GM21367 (cell line): ENCODE data around the gene AUP1.
A peak's percentile ranks its signal among the peaks of the same experiment; 100 is the strongest.

Source experiments
- ATAC-seq: cut with Tn5 transposase; IDR thresholded peaks from one replicate; pipeline ENCODE4 v1.9.1; 2021; ENCODE audit not compliant: unreplicated experiment

The AUP1 gene

DNA sequence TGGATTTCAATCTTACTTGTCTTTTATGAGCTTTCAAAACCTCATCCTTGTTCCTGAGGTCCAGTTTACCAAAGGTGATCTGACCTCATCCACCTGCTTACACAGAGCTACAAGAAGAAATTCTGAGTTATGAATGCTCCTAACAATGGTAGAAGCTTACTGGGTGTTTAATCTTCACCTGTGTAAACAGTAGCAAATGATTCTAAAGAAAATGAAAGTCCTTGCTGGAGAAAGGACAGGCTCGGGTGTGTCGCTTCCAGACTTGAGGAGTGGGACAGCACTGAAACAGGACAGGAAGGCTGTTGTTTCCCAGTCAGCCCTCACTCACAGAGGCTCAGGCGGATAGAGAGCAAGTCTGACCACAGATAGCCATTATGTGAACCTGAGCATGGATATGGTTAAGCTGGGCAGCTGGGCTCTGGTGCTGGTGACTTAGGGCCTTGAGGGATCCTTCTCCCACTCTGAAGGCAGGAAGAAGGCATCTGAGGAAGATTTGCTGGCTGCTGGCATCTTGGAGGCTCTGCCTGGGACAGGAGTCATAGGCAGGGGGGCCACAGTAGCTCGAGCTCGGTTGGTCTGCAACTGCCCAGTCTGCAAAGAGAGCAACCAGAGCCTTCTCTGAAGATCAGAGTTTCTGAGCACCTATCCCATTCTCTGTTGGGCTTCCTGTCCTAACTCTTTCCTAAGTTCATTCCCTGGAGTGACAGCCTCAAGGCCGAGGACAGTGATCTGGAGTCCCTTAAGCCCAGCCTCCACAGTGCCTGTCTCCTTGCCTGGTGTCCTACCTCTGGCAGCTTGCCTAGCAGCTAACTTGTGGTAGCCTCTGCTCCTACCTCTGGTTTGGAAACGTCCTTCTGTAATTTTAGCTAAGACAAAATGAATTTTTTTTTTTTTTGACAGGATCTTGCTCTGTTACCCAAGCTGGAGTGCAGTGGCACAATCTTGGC, 29.1 kb upstream of the AUP1 start:
- no peak for ATAC-seq

DNA sequence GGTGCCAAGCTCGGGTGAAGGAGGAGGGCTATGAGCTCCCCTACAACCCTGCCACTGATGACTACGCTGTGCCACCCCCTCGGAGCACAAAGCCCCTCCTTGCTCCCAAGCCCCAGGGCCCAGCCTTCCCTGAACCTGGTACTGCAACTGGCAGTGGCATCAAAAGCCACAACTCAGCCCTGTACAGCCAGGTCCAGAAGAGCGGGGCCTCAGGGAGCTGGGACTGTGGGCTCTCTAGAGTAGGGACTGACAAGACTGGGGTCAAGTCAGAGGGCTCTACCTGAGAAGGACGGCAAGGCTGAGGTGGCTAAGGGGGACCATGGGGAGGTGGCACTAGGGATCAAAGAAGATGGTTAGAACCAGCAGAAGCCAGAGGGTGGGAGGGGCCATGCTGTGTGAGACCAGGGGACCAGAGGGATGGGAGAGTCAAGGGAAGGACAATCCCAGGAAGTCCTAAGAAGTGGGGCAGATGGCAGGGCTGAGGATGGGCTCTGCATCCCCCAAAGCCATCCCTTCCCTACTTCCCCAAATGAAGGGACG, 27.4 kb upstream of the AUP1 start:
- no peak for ATAC-seq

DNA sequence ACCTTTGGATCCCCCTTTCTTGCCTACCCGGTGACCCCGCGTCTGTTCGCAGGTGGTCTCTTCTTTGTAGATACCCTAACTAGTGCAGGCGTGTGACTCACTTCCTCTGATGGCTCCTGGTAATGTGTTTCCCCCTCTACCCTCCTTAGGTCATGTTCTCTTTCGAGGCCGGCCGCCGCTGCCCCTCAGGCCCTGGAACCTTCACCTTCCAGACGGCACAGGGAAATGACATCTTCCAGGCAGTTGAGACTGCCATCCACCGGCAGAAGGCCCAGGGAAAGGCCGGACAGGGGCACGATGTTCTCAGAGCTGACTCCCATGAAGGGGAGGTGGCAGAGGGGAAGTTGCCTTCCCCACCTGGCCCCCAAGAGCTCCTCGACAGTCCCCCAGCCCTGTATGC, 26.7 kb upstream of the AUP1 start:
- ATAC-seq = no peak

DNA sequence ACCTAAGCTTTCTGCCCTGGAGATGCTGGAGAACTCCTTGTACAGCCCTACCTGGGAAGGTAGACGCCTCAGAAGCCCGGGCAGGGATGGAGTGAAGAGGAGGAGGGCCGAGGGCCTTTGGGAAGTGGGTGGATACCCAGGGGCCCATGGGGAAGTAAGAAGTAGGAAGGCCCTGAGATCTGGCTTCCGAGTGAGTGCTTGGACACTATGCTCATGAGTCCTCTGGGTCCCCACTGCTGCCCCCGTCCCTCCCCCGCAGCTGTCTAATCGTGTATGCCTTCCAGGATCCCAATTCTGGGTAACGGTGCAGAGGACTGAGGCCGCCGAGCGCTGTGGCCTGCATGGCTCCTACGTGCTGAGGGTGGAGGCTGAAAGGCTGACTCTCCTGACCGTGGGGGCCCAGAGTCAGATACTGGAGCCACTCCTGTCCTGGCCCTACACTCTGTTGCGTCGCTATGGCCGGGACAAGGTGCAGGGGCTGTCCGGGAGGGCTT, 26.2 kb upstream of the AUP1 start:
- ATAC-seq = no peak

DNA sequence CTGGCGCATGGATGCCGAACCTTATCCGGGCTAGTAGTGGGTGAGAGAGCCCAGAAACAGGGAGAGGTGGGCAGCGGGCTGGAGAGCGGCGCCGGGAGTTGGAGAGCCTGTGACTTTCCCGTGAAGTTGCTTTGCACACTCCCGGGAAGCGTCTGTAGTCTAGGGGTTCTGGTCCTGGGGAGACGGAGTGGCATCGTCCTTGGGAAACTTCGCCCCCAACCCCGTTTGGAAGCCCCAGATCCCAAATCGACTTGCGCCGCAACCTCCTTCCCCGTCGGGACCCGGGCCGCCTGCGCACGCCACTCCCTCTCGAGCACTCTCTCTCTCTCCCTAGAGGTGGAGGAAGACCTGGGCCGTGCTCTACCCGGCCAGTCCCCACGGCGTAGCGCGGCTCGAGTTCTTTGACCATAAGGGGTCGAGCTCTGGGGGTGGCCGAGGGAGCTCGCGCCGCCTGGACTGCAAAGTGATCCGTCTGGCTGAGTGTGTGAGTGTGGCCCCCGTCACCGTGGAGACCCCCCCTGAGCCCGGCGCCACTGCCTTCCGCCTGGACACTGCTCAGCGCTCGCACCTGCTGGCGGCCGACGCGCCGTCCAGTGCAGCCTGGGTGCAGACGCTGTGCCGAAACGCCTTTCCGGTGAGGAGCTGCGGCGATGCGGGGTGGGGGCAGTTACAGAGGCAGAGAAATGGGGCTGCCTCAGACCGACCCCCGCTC, 25.5 kb upstream of the AUP1 start:
- peak; percentile 31 for ATAC-seq

DNA sequence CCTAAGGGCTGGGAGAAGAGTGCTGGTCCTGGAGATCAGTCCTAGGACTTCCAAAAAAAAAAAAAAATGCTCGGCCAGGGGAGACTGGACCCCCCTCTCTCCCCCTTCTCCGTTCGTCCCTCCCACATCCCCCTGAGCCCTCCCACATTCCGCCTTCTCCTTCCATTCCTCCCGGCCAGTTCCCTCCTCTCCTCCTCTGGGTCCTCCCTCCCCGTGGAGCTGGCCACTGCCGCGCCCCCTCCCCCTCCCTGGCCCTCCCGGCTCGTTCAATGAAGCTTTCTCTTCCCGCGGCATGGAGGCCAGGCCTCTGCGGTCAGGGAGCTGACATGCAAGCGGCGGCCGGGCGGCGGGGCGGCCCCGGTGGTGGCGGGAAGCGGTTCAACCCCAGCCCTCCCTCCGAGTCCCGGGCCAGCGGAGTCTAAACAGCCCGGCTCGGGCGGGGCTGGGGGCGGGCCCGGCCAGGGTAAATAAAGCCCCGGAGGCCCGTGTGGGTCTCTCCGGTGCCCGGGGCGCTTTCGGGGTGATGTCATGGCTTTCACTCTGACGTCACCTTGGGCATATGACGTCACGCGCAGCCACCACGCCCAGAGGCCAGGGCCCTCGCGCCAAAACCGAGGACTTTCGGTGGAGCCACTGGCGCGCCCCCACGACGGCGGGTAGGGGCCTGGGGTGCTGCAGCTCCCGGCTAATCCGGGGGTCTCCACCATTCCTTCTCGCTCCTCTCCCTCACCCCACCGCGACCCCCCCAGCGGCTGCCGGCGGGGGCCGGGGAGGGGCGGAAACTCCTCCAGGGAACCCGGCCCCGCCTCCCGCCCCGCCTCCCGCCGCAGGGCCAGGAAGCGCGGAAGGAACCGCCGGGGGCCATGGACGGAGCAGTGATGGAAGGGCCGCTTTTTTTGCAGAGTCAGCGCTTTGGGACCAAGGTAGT, 24.6 kb upstream of the AUP1 start, which contains the start of the genes DOK1 and LOXL3:
DOK1 (plus strand) TSS at position 829 of the 928 bp plus-strand sequence; CDS start at position 864, 35 bp downstream.
LOXL3 (minus strand) TSS at position 51 of the 928 bp plus-strand sequence. CDS start 1,308 bp downstream, outside the sequence.
- peak; percentile 50 for ATAC-seq

DNA sequence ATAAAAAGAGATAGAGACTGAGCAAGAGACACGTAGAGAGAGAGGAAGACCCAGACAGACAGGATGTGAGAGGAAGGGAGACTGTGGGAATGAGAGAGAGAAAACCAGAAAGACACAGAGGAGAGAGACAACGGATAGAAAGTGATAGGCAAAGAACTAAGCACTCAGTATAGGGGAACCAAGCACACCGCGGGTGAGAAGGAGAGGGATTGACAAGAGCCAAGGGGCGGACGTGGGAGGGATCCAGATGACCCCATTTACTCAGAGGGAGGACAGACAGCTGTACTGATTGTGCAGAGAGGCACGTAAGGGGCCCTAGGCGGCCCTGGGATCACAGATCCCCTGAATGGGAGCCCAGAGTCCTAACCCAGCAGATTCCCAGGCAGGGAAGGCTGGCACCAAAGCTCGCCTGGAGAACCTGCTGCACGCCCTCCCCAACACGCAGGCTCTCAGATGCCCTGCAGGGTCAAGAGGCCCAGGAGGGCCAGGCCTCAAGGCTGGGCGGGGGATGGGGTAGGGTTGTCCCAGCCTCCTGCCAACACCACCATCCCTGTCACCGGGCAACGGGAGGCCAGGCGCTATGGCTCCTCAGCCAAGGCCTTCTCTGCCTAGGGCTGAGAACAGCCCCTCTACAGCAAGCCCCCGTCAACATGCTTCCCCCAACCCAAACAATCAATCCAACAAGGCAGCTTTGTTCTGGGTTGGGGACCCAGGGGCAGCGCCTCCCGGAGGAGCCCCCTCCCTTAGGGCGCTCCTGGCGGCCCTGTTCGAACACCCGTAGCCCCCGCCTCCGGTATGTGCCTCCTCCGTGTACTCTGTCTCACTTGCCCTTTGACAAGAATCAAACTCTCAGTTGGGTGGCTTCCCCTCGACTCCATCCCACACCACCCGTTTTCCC, 23.7 kb upstream of the AUP1 start:
- ATAC-seq = no peak

DNA sequence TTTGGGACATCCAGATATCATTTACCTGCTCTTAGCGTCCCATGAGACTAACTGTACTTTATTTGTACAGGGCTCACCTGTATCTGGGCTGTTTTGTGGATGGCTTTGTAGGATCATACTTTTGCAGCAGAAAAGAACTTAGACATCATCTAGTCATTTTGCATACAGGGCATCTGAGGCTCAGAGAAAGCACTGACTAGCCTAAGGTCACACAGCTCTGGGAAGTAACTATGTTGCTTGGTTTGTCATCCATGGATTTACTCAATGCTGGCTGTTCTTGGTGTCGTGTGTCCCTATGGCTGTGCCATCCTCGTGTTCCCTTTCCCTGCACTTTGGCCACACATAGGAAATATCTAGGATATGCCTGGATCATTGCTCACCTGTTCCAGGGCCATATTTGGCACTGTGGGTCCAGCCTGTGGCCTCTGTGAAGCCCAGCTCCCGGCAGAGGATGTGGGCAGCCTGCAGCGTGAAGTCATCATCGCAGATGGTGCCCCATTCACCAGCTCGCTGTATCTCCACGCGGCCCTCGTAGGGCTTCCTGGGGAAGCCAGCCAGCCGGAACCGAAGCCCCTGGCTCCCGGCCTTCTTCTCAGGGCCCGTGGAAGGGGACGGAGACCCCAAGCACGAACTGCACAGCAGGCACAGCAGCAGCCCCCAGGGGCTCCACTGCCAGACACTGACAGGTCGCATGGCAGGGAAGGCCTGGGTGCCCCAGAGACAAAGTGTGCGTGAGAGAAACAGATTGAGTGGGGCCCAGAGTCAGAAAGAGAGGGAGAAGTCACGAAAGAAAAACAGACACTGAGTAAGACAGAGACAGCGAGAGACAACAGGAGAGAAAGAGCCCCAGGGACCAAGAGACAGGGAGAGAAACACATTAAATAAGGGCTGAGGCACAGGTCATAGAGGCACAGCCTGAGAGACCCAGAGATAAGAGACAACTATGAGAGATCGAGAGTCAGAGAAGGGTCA, 22.7 kb upstream of the AUP1 start:
- no peak for ATAC-seq

DNA sequence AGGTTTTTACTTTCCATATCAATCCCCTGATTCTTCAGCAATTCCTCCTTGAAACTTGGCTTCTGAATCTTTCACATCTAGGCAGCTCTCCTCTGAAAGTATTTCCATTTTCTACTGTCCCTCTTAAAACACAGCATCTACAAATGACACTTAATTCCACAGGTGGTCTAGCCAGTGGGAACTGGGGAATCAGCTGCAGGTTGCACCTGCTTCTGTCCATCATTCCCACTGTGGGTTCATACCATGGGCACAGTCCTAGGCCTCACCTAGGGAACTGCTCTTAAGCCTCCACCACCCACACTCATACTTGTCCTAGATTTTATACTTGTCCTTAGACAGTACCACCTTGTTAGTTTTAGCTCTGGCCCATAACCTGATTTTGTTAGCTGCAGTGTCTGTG, 22.0 kb upstream of the AUP1 start:
- no peak for ATAC-seq

DNA sequence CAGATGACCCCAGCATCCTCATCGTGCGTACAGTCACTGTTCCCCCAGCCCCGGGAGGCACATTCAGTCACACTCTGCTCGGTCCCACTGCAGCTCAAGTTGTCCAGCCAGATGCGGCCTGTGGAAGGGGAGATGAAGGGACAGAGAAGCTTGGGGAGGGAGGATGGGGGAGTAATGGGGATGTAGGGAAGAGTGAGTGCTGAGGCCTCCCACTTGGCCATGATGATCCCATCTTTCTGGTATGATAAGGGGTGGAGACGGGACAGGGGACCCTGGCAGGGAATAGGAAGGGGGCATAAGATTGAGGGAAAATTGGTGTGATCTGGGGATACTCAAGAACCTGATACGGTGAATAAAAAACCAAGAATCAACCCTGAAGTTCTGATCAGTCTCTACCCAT, 20.7 kb upstream of the AUP1 start:
- no peak for ATAC-seq

DNA sequence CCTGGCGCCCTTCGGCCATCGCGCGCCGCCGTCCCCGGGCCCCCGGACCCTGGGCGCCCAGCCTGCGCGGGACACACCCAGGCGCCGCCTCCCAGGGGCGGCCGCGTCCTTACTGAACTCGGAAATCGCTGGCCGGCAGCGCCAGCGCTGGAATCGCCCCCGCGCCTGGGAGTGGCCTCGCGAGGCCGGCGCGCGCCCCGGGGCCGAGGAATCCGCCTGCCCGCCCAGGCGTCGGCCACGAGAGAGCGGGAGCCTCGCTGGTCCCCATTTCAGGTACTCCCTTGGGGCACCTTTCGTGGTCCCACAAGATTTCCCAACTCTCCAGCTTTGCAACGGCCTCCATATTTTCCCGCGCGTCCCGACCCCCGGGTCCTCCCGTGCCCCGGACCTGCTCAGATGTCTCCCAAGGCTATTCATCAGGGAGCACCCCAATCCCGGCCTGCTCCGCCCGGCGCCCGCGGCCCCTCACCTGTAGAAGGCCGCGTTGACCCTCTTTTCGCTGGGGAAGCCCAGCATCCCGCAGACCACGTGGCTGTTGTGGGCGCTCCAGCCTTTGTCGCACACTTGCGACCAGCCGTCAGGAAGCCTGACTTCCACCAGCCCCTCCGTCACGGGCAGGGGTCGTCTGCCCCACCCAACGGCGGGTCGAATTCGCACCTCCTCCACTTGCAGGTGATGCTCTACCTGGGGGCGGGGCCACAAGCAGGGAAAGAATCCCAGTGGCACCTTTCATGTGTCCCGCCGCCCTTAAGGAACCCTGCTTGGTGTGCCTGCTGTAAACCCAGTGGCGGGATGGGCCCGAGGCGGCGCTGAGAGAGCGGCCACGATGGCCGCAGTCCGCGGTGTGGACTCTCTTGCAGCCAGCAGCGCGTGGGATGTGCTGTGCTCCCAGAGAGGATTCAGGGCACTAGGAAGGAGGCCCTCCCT, 19.7 kb upstream of the AUP1 start:
- peak; percentile 33 for ATAC-seq

DNA sequence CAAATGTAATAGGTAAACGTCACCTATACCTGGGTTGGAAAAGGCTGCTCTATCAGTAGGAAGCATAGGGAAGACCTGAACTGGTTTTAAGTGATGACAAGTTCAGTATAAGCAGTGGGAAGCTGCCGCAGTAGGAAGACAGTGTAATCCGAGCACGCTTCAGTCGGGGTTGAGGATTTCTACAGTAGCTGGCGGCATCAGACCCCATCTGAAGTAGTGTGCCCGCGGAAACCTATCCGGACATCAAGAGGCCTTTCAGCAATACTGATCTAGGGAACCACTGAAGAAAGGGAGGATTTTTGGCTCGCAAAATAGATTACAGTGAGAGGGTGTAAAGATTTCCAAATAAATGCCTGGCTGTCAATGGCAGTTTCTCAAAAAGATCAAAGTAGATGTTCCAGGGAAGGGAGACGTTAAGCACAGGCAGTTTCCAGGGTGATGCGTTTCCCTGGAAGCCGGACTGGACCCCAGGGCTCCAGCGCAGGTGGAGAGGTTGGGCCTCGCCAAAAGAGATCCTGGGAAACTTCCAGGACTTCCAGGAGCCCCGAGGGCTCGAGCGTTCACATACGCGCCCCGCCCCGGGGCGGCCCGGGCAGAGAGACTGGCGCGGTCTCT, 18.9 kb upstream of the AUP1 start:
- ATAC-seq = no peak

DNA sequence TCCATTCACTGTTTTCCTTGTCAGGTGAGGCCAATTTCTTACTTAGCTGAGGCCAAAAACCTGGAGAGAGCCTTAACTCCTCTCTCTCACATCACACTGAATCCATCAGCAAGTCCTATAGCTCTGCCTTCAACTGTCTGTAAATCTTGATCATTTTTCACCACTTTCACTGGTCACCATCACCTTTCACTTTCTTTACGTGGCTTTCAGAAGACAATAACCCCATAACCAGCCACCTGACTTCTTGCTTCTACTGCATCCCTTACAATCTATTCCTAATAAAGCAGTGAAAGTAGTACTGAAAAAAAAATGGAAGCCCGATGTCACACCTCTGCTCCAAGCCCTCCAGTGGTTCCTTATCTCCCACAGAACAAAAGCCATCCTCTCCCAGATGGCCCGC, 16.5 kb upstream of the AUP1 start:
- no peak for ATAC-seq

DNA sequence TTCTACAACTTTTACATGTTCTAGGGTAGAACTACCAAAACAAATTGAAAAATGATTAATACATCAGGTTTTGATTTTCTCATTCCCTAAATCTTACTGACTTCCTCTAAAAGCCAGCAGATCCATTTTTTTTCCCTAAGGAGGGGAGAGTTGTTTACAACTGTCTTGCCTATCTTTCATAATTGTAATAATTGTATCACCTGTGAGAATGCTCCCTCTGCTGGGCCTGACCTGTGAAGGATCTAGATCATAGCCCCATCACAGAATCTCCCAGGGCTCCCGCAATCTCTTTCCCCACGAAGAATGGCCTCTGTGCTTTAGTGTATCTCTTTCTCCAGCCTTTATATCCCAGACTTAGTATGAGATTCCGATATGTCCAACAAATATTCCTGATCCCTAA, 15.1 kb upstream of the AUP1 start:
- no peak for ATAC-seq

DNA sequence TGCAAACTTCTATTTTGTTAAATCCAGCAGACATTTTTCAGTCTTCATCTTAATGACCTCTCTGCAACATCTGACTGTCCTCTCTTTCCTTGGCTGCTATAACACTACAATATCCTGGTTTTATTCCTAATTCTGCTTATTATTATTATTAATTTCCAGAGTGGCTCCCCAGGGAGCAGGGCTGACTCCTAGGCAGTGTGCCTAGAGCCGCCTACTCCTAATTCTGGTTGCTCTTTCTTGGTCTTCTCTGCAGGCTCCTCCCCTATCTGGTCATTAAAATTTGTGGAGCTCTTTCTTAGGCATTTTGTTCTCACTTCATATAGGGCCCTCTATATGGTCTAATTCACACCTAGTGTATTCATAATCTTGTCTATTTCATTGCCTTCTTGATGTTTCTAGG, 13.5 kb upstream of the AUP1 start:
- no peak for ATAC-seq

DNA sequence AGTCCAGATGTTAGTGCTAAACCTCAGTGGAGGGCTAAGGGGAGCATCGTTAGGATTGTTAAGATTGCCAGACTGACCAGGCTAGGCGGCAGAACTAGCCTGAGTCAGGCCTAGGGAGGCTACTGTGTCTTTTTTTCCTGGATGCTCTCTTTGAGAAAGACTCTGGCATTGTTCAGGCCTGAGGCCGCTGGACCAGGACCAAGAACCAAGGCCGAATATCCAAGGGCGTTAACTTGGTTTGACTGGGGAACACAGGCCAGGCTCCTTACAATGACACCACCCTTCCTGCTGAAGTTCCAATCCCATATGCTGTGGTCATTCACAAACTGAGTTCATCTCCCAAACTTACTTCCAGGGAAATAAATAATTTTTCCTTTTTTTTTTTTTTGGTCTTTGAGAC, 10.8 kb upstream of the AUP1 start:
- no peak for ATAC-seq

DNA sequence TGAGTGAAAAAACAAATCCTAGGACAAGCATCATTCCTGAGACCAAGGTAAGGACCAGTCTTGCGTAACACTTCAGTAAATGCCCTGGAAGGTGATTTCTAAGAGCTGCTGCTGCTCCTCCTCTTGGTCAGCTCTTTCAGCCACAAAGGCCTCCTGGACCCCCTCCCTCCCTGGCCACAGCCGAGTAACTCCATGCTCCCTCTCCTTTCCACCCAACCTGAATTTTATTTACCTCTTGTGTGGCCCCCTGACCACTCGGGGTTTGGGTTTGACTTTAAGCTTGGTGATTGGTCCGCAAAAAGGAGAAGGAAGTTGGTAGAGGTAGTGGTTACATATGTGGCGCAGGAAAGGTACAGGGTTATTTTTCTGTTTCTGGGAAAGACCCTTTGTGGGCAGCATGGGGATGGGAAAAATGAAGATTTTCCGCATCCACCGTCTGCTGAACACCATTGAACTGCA, 9.4 kb upstream of the AUP1 start:
- ATAC-seq = no peak
